Fibroblast of villous mesenchyme (primary cell): ENCODE data around the gene KCNH2. TPM values are rescaled to one million over a fixed set of nuclear protein-coding genes. Genes with fewer than 3 reads are reported as not detected.
A peak's percentile ranks its signal among the peaks of the same experiment; 100 is the strongest.

ENCODE experiments used
- DNase-seq: peaks from one replicate; pipeline ENCODE4 v3.0.0-alpha.2; 2010; ENCODE audit warnings: low read depth
- H3K4me3 ChIP-seq: 2 replicates; pipeline ENCODE4 v1.5.1; 2011; ENCODE audit warnings: low read depth, mild to moderate bottlenecking, low read length
- total RNA-seq: library from RNA; depleted of rRNA; stranded (reverse); fragments of >200 nt; gene quantifications from 2 replicates; pipeline ENCODE4 v1.2.3, GENCODE V29; 2012
- TF ChIP-seq, protein P1 (sequence below): IDR thresholded peaks from 2 replicates; pipeline ENCODE4 v1.5.1; 2012; ENCODE audit warnings: low read depth, mild to moderate bottlenecking, low read length; ENCODE audit not compliant: insufficient read depth

KCNH2 gene
- total RNA-seq, 1 donor = 2.6 TPM

DNA sequence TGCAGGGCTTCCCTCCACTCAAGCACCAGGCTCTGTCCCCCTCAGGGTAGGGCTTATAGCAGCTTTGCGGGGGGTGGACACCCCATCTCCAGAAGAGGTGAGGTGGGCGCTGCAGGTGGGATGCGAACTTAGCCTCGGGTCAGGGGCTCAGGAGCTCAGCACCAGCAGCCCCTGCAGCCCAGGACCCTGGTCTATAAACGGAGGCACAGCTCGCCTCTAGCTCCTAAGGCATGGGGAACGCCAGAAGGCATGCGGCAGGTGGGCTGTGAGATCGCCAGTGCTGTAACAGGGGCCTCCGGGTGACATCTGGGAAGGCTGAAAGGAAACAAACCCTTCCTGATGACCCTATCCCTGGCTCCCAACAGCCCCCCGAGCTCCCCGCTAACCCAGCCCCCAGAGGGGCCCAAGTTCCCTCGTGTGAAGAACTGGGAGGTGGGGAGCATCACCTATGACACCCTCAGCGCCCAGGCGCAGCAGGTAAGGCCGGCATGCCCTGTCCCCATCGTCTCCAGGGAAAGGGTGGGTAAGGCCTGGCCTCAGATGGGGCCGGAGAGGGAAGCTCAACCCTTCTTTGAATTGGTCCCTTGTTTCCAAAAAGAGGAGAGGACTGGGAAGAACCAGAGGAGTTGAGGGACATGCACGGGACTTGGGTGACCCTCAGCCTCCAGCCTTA is 16.9 kb upstream of the KCNH2 start:
- no peak for DNase-seq
- TF ChIP-seq, protein P1, sequence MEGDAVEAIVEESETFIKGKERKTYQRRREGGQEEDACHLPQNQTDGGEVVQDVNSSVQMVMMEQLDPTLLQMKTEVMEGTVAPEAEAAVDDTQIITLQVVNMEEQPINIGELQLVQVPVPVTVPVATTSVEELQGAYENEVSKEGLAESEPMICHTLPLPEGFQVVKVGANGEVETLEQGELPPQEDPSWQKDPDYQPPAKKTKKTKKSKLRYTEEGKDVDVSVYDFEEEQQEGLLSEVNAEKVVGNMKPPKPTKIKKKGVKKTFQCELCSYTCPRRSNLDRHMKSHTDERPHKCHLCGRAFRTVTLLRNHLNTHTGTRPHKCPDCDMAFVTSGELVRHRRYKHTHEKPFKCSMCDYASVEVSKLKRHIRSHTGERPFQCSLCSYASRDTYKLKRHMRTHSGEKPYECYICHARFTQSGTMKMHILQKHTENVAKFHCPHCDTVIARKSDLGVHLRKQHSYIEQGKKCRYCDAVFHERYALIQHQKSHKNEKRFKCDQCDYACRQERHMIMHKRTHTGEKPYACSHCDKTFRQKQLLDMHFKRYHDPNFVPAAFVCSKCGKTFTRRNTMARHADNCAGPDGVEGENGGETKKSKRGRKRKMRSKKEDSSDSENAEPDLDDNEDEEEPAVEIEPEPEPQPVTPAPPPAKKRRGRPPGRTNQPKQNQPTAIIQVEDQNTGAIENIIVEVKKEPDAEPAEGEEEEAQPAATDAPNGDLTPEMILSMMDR = no peak
- no peak overlapping the region for H3K4me3 ChIP-seq

DNA sequence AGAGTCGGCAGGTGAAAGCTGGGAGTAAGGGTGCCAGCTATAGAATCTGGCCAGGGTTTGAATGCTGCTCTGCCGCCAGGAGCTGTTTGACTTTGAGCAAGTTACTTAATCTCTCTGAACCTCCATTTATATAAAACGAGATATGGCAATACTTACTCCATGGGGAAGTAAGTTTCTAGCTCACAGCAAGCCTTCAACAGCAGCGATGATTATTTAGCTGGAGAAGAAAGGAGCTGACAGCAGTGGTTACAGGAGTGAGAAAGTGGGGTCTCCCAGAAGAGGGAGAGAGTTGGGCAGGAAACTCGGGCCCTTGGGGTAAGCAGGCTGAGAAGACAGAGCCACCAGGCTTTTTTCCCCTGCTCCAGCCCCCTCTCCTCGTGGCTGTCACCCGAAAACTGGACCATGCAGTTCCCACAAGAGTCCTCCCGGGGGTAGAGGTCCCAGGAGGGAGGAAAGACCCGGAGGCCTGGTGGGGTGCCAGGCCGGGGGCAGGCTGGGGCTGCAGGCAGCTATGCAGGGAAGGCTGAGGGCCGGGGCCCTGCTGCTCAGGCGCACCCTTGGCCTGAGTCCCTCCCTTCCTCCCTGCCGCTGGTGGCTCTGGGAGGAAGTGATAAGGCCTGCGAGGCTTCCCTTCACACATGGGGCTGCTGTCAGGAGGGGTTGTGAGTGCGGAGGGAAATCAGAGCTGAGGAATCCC is 16.2 kb upstream of the KCNH2 start:
- no peak for DNase-seq
- TF ChIP-seq, protein P1 = no peak
- H3K4me3 ChIP-seq = no peak overlapping the region

DNA sequence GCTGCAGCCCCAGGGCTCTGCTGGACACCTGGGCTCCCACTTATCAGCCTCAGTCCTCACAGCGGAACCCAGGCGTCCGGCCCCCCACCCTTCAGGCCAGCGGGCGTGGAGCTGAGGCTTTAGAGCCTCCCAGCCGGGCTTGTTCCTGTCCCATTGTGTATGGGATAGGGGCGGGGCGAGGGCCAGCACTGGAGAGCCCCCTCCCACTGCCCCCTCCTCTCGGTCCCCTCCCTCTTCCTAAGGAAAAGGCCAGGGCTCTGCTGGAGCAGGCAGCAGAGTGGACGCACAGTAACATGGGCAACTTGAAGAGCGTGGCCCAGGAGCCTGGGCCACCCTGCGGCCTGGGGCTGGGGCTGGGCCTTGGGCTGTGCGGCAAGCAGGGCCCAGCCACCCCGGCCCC is 15.4 kb upstream of the KCNH2 start:
- DNase-seq = no peak
- TF ChIP-seq, protein P1 = no peak

DNA sequence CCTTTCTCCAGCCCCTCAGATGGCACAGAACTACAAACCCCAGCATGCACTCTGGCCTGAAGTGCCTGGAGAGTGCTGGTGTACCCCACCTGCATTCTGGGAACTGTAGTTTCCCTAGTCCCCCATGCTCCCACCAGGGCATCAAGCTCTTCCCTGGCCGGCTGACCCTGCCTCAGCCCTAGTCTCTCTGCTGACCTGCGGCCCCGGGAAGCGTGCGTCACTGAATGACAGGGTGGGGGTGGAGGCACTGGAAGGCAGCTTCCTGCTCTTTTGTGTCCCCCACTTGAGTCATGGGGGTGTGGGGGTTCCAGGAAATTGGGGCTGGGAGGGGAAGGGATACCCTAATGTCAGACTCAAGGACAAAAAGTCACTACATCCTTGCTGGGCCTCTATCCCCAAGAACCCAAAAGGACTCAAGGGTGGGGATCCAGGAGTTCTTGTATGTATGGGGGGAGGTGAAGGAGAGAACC is 14.7 kb upstream of the KCNH2 start:
- peak; percentile 29 for DNase-seq
- H3K4me3 ChIP-seq = no peak overlapping the region
- TF ChIP-seq, protein P1 = no peak

More for the DNA sequence above, 15.4 kb upstream of the KCNH2 start:
- no peak overlapping the region for H3K4me3 ChIP-seq

DNA sequence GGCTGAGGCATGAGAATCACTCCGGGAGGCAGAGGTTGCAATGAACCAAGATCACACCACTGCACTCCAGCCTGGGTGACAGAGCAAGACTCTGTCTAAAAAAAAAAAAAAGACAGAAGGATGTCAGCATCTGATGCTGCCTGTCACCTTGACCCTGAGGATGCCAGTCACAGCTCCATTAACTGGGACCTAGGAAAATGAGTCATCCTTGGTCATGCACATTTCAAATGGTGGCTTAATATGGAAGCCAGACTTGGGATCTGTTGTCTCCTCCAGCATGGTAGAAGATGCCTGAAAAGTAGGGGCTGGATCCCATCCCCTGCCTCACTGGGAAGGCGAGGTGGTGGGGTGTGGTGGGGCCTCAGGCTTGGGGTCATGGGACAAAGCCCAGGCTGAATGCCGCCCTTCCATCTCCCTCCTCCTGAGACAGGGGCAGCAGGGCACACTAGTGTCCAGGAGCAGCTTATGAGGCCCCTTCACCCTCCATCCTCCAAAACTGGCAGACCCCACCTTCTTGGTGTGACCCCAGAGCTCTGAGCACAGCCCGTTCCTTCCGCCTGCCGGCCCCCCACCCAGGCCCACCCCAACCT is 14.0 kb upstream of the KCNH2 start:
- H3K4me3 ChIP-seq = no peak overlapping the region
- no peak for DNase-seq
- TF ChIP-seq, protein P1 = no peak

DNA sequence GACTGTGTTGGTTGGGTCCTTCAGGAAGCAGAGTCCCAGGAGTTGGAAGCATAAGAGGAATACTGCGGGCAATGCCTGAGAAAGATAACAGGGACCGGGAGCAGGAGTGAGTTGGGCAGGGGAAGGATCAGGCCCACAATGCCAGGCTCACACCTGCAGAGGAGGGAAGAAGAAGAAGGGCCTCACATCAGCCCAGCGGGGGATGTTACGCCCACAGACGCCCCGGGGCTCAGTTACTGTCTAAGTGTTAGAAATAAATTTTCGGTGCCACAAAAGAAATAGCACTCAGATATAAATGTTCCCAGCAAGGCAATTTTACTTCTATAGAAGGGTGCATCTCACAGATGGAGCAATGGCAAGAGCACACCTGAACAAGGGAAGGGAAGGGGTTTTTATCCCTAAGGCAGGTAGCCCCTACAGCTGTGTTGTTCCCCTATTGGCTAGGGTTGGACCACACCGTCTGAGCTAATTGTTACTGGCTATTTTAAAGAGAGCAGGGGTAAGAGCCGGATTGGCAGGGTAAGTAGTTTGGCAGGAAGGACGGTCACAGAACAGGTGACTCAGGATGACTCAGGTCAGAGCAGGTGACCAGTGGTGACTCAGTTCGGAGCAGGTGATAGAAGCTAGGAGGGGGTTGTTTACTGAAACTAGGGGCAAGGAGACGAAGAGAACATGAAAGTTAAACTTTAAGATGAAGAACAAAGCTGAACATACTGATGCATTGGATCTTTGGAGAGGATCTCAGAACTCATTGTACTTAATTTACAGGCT is 12.5 kb upstream of the KCNH2 start, which contains the start of gene NOS3:
TSS of gene NOS3 (plus strand) at position 602 of the 771 bp plus-strand sequence. CDS start 2,787 bp downstream, outside the sequence.
- H3K4me3 ChIP-seq = no peak within 1 kb of the TSS
- TF ChIP-seq, protein P1 = no peak
- DNase-seq = no peak
